Tibial nerve (tissue), 3 donors: ENCODE results near the gene FAM110D.

Experiments
- CTCF ChIP-seq, 5 experiments: fragments of 200-600 bp in 3 of 5; fragments of 450-650 bp in 2 of 5; sonication (generic) in 3 of 5; IDR thresholded peaks; one replicate each; pipeline ENCODE4 v1.5.1; 2016 to 2019; ENCODE audit warnings: antibody characterized with exemption in 5 of 5, mild to moderate bottlenecking in 3 of 5, moderate library complexity in 2 of 5
- POLR2A ChIP-seq, 2 donors: fragments of 450-650 bp; IDR thresholded peaks; one replicate each; pipeline ENCODE4 v1.6.1; 2017; ENCODE audit warnings: antibody characterized with exemption in 2 of 2, mild to moderate bottlenecking in 2 of 2, moderate library complexity in 2 of 2

- peak; percentile 93 to 98 (median 98) for TF ChIP-seq CTCF (IDR thresholded peaks at IDR 0.05)
- TF ChIP-seq POLR2A (IDR thresholded peaks at IDR 0.05), result peak; percentile 49 to 57
Measured at GRCh38 chr1:26169669-26170471, 11.0 kb downstream of the FAM110D start, which contains the start of gene ZNF593.
